Measurements from ENCODE around the gene NOXO1. TPM values are rescaled to one million over a fixed set of nuclear protein-coding genes. Genes with fewer than 3 reads are reported as not detected.

Gene NOXO1
- total RNA-seq, 4 donors from 2014 or later: not detected

- Histone ChIP-seq H3K4me1 (peaks cover 11 to 56% of the 10 kb centered on the region in 2 donors), H3K4me3 (replicated peaks in 1 of 3) (no peak overlapping the region), H3K27me3 (peaks cover 7% of the 10 kb centered on the region), H3K9me3 (no peaks in the 10 kb centered on the region), H3K27ac (peak overlapping the region in 2 of 3 donors; percentile 31 to 37), H3K36me3 (no peaks in the 10 kb centered on the region)
- intact Hi-C loops (cut with DNase I): loop anchor here (5.0 kb wide), 1 partner anchor 128 kb away; no protein-coding TSS in a partner anchor
- 87 to 97% methylated on average over 12 of the region's 12 CpGs for WGBS, 2 donors
- DNase-seq: no peak
- TF ChIP-seq CTCF (IDR thresholded peaks at IDR 0.05): no peak
Measured at GRCh38 chr16:2024032-2024420, 42.8 kb upstream of the NOXO1 start.

- peak; percentile 91 for DNase-seq
- Histone ChIP-seq H3K9me3 (no peaks in the 10 kb centered on the region), H3K36me3 (no peaks in the 10 kb centered on the region), H3K4me3 (replicated peaks in 1 of 3) (peak overlapping the region in 1 of 3 donors; percentile 17), H3K27me3 (peaks cover 7% of the 10 kb centered on the region), H3K4me1 (peaks cover 11 to 50% of the 10 kb centered on the region in 2 donors), H3K27ac (peak overlapping the region; percentile 31 to 68 (median 37))
- intact Hi-C loops (cut with DNase I): loop anchor here (5.0 kb wide), 1 partner anchor 129 kb away; no protein-coding TSS in a partner anchor
- TF ChIP-seq CTCF (IDR thresholded peaks at IDR 0.05) (peak; percentile 89 to 99 (median 98)), POLR2A (IDR thresholded peaks at IDR 0.05) (peak in 1 of 2 donors; percentile 51)
- WGBS, 2 donors: 9 to 27% methylated on average over 13 to 31 of the region's 53 CpGs
Measured at GRCh38 chr16:2023092-2024031, 42.1 kb upstream of the NOXO1 start.

- H3K4me3 ChIP-seq (replicated peaks in 1 of 3): peak overlapping the region in 1 of 3 donors; percentile 11
- 3% methylated on average over 4 to 14 of the region's 14 CpGs for whole genome bisulfite sequencing, 2 donors
- no peak for TF ChIP-seq CTCF (IDR thresholded peaks at IDR 0.05)
- no peak for TF ChIP-seq POLR2A (IDR thresholded peaks at IDR 0.05)
- H3K36me3 ChIP-seq: no peaks in the 10 kb centered on the region
- intact Hi-C loops (cut with DNase I): loop anchor here (5.0 kb wide), 1 partner anchor 130 kb away; no protein-coding TSS in a partner anchor
- peak; percentile 28 to 48 for DNase-seq
- H3K9me3 ChIP-seq: no peaks in the 10 kb centered on the region
- no peak overlapping the region for H3K27ac ChIP-seq
- H3K4me1 ChIP-seq: peaks cover 11 to 43% of the 10 kb centered on the region in 2 donors
- peaks cover 7% of the 10 kb centered on the region for H3K27me3 ChIP-seq
Measured at GRCh38 chr16:2022723-2023091, 41.4 kb upstream of the NOXO1 start.

- WGBS, 2 donors: 0 to 1% methylated on average over 16 to 20 of the region's 96 CpGs
- Histone ChIP-seq H3K36me3 (no peaks in the 10 kb centered on the region), H3K4me3 (replicated peaks in 1 of 3) (no peak overlapping the region), H3K27me3 (peaks cover 7% of the 10 kb centered on the region), H3K27ac (no peak overlapping the region), H3K4me1 (peaks cover 6 to 29% of the 10 kb centered on the region in 2 donors), H3K9me3 (no peaks in the 10 kb centered on the region)
- no peak for TF ChIP-seq POLR2A (IDR thresholded peaks at IDR 0.05)
- no peak for TF ChIP-seq CTCF (IDR thresholded peaks at IDR 0.05)
- intact Hi-C loops (cut with DNase I): loop anchor here (5.0 kb wide), 1 partner anchor 132 kb away; no protein-coding TSS in a partner anchor
- DNase-seq: no peak
Measured at GRCh38 chr16:2019921-2020831, 38.9 kb upstream of the NOXO1 start.

All from thyroid gland (tissue), 4 donors.